Amygdala (tissue), 56 donors: Measurements from ENCODE around the gene CCDC57.
"Not testable (repeated sequence)": the region's sequence is repeated elsewhere in the genome, so short reads cannot be mapped to it uniquely, and the experiment has no call there.

ENCODE experiments used
- DNase-seq, 56 donors: peaks; one replicate each; lab custom pipeline; 2025; lab: John Stamatoyannopoulos, UW

CCDC57 gene

DNA sequence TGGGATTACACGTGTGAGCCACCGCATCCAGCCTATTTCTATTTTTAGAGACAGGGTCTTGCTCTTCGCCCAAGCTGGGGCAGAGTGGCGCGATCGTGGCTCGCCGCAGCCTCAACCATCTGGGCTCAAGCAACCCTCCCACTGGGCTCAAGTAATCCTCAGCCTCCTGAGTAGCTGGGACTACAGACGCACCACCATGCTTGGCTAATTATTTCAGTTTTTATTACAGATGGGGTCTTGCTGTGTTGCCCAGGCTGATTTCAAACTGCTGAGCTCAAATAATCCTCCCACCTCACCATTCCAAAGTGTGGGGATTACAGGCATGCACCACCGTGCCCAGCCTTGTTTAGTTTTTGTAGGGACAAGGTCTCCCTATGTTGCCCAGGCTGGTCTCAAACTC lies 53.8 kb downstream of the CCDC57 start:
- DNase-seq, result no peak

DNA sequence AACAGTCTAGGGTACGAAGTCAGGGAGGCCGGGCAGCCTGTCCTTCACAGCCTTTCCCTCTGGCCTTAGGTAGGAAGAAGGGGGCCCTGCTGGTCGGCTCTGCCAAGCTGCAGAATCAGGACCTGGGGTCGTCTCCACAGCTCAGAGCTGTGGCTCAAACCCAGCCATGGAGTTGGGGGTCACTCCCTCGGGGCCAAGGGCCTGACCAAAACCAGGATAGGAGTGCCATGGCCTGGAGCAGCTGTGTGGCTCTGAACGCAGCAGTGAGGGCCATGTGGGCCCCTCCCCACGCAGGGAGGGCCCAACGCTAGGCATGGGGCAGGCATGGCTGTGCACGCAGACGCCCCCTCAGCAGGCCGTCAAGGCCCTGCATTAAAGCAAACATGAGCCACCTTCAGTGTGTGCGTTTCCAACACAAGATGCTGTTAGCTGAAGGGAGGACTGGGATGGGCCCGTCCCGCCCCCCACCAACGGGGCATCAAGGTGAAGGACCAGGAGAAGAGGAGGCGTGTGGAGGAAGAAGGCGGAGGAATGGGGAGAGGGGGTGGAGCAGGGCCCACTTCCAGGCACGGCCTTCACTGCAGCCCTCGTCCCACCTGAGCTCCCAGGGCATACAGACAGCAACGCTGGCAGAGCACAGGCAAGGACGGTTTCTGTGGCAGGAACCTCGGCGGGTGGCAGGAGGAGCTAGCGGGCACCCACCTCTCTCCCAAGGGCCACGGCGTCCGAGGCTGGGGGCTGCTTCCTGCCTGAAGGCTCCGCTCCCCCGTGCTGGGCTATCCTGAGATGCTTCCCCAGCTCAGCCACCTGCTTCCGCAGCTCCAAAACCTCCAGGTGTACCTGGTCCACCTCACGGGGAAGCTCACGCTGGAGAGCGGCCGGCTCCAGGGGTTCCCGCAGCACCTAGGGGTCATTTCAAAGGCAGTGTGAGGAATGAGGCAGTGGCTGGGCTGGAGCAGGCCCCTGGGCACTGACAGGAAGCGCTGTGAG lies 55.3 kb downstream of the CCDC57 start:
- no peak for DNase-seq

DNA sequence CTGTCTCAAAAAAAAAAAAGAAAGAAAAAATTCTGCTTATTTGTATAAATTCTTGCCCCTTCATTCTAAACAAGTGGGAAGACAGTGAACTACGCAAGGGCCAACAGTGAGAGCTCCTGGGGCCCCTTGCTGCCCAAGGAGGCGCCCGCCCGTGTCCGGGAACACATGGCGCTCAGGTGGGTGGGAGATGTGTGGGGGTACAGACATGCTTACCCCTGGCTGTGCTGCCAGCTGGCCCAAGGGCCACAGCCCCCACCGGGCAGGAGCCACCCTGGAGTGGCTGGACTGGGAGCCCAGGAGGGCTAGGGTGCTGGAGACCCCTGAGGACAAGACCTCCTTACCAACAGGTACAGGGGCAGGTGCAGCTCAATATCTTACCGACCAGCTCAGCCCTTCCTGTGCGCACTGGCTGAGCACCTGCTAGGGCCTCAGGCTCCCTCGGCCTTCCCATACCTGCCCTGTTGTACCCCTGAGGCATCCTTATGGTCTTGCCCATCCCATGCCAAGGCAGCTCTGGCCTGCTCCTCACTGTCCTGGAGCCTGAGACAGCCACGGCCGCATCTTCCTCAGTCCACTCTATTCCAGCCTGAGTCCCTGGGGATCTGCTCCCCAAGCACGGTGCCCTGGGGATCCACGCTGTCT lies 56.2 kb downstream of the CCDC57 start:
- DNase-seq, result no peak

DNA sequence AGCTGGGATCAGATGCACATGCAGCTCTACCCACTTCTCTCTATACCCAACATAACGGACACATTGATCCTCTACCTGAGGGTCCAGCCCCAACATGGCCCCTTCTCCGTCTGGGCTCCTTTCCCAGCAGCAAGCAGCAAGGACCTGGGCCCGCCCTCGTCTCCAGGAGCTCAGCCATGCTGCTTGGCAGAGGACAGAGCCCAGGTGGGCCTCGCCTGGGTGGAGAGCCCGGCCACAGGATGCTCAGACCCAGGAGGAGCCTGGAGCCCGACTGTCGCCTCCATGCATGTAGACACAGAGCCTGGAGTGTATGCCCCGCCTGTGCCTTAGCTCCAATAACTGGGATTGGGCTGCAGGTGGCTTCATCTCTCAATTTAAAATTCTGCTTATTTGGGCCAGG lies 57.0 kb downstream of the CCDC57 start:
- no peak for DNase-seq

DNA sequence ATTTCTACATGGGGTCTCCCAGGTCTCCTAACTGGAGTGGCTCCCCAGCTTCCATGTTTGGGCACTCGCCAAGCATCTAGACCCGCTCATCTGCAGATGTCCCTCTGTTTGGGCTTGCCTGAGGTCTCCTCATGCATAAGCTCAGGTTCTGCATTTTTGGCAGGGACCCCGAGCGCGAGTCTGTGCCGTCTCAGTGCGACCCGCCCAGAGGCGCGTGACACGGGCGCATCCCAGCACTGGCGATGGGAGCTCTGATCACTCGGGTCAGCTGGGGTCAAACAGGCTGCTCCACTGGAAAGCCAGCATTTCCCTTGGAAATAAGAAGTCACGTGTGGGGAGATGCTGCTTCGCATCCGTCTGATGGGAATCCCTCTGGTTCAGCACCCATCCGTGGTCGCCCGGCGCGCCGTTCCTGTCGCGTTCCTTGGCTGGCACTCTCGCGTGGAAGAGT lies 57.7 kb downstream of the CCDC57 start:
- DNase-seq, result no peak

DNA sequence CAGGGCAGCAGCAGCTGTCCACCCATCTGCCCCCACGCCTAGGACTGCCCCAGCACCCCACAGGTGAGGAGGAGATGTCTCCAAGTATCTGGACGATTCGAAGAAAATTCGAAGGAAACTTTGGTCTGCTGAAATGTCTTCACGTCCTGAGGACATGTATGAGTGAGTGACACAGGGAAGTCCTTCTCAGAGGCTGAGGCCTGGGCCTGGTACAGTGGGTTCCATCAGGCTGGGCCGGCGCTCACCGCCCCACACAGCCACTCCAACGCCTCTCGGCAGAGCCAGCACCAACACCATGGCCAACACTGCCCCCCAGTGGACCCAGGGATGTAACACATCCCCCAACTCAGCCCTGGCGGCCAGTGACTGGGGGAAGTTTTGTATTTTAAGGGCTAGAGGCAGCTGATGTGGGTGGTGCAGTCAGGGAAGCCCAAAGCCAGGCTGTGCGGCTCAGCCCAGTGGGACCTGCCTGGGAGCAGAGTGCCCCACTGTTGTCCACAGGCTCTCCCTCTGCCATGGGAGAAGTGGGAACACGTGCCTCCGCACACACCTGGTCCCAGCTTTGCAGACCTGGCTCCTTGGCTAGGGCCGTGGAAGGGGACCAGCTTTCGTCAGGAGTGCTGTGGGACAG lies 58.8 kb downstream of the CCDC57 start:
- DNase-seq, result peak in 50 of 56 donors; percentile 5 to 83 (median 54)

DNA sequence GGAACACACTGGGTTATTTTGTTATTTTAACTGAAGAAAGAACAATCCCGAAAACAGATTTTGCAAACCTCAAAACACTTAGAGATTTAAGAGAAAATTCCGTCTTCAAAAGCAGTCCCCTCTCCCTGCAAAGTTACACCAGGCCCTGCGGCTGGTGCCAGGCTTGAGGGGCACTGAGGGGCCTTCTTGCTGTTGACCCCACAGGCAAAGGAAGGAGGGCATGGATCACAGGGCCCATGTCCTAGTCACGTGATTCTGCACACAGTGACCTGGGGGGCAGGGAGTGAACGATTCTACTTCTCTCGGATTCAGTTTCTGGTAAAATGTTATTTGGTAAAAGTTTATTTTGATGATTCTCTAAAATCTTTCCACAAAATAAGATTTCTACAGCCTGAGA lies 59.3 kb downstream of the CCDC57 start:
- DNase-seq, result no peak

DNA sequence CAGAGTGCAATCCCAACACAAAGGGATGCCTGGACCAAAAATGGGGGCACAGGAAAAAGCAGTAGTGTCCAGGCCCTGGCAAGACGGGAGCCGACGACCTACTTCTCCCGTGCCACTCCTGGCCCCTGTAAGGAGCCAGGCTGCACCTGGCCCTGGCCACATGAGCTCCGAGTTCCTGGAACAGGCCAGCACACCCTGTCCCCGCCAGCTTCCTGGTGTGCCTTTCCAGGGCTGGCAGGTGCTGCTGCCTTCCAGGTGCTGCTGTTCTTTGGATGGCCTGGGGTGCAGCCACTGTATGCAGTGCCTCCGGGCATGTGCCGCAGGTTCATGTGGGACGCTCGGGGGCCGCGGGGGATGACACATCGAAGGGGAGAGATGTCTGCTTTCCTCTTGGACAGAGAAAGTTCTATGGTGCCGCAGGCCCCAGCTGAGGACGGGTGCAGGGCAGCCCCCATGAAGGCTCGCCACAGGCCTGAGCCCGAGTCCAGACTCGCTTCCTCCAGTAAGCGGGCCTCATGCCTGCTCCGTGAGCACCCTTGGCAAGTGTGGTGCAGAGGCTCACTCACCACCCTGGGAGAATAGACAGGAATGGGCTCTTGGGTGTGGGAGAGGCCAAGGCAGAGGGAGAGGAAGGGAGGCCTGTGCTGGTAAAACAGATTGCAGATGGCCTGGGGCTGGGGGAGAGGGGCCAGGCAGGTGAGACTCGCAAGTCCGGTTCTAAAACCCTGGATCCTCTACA lies 59.9 kb downstream of the CCDC57 start:
- no peak for DNase-seq

DNA sequence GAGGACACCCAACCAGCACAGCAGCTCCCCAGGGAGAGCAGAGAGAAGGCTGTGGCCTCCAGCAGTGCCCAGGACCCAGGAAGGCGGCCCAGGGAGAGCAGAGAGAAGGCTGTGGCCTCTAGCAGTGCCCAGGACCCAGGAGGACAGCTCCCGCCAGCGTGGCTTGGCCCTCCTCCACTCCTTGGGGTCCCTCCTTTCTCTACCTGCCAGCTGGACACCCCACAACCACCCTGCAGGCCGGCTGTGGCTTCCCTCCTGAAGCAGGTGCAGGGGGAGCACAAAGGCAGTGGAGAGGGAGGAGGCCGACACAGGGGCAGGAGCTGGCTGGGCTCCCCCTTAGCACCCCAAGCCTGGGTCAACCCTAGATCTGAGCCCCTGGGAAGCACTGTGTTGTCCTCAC lies 60.5 kb downstream of the CCDC57 start:
- no peak for DNase-seq

DNA sequence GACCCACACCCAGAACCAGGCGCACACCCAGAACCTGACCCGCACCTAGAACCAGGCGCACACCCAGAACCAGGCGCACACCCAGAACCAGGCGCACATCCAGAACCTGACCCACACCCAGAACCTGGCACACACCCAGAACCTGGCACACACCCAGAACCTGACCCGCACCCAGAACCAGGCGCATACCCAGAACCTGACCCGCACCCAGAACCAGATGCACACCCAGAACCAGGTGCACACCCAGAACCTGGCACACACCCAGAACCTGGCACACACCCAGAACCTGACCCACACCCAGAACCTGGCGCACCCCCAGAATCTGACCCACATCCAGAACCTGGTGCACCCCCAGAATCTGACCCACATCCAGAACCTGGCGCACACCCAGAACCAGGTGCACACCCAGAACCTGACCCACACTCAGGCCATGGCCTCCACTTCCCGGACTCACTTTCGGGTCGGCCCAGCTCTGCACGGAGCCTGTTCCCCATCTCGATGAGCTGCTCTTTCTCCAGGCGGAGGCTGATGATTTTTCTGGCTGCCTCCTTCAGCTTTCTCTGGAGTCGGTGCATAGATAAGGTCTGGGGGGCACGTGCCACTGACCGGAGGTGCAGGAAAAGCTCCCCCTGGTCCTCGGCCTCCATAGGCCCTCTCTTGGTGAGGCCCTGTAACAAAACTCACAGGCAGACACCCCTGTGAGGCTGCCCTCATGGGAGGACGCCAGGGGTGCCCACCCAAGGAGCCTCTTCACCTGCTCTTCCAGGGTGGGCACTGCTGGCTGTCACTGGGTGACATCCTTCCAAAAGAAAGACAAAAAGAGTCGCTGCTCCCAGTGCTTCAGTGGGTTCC lies 61.3 kb downstream of the CCDC57 start:
- peak in 1 of 56 donors; percentile 54 for DNase-seq

DNA sequence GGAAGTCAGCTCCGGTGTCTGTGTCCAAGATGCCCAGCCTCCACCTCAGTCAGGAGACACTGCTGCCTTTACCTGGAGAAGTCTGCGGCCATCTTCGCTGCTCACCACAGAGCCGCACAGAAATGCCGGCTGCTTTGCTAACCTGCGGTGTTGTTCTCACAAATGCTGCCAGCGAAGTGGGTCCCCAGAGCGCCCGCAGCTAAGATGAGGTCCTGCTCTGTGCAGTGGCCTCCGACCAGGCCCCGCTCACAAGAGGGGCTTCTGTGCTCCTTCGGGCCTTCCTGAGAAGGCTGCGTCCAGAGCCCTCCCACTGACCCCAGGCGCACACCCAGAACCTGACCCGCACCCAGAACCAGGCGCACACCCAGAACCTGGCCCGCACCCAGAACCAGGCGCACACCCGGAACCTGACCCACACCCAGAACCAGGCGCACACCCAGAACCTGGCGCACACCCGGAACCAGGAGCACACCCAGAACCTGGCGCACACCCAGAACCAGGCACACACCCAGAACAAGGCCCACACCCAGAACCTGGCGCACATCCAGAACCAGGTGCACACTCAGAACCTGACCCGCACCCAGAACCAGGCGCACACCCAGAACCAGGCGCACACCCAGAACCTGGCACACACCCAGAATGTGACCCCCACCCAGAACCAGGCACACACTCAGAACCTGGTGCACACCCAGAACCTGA lies 63.1 kb downstream of the CCDC57 start:
- DNase-seq, result no peak

DNA sequence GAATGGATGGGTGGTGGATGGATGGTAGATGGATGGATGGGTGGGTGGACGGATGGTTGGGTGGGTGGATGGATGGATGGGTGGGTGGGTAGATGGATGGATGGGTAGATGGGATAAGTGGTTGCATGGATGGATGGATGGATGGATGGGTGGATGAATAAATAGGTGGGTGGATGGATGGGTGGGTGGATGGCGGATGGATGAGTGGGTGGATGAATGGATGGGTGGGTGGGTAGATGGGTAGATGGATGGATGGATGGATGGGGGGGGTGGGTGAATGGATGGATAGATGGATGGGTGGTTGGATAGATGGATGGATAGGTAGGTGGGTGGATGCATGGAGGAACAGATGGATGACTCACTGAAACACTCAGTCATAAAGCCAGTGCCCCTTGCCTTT lies 63.6 kb downstream of the CCDC57 start:
- DNase-seq, result no peak

DNA sequence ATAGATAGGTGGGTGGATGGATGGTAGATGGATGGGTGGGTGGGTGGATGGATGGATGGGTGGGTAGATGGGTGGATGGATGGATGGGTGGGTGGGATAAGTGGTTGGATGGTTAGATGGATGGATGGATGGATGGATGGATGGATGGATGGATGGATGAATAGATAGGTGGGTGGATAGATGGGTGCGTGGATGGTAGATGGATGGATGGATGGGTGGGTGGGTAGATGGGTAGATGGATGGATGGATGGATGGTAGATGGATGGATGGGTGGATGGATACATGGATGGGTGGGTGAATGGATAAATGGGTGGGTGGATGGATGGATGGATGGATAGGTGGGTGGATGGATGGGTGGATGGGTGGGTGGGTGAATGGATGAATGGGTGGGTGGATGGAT lies 64.6 kb downstream of the CCDC57 start:
- DNase-seq, result no peak

DNA sequence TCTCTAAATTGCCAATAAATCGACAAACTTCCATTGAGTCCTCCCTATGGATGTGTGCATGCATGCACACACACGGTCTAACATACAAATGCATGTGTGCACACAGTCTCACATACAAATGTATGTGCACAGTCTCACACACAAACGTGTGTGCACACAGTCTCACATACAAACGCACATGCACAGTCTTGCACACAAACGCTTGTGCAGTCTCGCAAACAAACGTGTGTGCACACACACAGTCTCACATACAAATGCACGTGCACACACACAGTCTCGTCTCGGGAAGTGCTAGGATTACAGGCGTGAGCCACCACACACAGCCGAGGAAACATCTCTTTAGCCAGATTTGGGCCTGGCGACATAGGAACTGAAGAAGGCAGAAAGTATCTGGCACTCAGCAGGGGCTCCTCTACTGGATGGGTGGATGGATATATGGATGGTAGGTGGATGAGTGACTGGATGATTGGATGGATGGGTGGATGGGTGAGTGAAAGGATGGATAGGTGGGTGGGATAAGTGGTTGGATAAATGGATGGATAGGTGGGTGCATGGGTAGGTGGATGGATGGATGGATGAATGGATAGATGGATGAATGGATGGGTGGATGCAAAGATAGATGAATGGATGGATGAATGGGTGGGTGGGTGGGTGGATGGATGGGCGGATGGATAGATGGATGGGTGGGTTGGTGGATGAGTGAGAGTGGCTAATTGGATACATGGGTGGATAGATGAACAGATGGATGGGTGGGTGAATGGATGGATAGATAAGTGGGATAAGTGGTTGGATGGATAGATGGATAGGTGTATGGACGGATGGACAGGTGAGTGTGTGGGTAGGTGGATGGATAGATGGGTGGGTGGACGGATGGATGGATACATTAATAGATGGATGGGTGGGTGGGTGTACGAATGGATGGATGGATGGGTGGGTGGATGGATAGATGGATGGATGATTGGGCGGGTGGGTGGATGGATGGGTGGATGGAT lies 65.7 kb downstream of the CCDC57 start:
- no peak for DNase-seq

DNA sequence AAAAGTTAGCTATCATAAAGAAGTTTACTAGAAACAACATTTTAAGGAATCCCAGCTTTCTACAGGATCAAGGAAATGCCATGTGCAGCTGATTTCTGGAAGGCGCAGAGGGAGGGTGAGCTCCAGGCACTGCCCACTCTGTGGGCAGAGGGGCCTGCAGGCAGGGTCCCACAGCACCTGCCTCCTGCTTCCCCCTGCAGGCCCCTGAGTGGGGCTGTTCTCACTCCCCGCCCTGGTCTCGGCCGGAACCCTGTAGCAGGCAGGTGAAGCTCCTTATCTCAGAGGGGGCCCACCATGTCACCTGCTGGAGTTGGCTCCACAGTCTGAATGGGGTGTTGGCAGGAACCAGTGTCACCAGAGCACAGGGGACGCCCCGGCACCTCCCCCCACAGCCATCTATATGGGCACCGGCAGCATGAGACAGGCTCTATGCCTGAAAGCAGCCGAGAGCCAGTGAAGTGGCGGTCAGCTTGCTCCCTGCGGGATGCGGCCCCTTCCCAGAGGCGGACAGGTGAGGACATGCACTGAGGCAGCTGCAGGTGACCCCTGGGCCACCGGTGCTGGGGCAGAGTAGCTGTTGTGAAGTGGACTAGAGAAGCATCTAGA lies 67.0 kb downstream of the CCDC57 start:
- DNase-seq, result no peak

DNA sequence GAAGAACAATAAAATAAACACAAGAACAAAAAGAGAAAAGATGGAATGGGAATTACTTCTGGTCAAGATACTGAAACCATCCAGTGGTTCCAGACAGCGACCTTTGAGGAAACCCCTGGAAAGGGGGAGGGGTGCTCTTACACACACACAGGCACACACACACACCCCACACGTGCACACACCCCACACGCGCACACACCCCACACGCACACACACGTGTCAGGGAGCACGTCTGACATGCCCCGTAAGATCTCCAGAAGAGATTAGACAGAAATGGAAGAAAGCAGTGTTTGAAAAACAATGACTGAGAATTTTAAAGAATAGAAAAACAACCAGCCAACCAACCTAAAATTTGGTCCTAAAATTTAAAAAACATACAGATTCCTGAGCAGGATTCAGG lies 69.3 kb downstream of the CCDC57 start:
- DNase-seq, result no peak

DNA sequence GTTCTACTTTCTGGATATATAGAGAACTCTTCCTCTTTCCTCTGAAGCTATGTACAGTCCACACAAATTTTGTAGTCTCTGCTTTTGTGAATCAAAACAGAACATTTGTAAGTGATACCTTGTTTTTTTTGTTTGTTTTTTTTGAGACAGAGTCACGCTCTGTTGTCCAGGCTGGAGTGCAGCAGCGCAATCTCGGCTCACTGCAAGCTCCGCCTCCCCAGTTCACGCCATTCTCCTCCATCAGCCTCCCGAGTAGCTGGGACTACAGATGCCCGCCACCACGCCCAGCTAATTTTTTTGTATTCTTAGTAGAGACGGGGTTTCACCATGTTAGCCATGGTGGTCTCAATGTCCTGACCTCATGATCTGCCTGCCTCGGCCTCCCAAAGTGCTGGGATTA lies 72.7 kb downstream of the CCDC57 start:
- DNase-seq, result not testable (repeated sequence)
